GM12891 (cell line): Measurements from ENCODE around the gene PRDX3.

ENCODE experiments used
- PAX5 ChIP-seq: IDR thresholded peaks from 2 replicates; pipeline ENCODE4 v1.6.1; 2011; ENCODE audit warnings: low read length, moderate library complexity, mild to moderate bottlenecking; ENCODE audit not compliant: insufficient read depth, severe bottlenecking
- POLR2A ChIP-seq: IDR thresholded peaks from 2 replicates; pipeline ENCODE4 v1.6.1; 2011; ENCODE audit warnings: low read depth, low read length, control low read depth
- POLR2AphosphoS5 ChIP-seq: IDR thresholded peaks from 2 replicates; pipeline ENCODE4 v1.6.1; 2011; ENCODE audit warnings: low read depth, low read length, control low read depth
- SPI1 ChIP-seq: IDR thresholded peaks from 2 replicates; pipeline ENCODE4 v1.6.1; 2011; ENCODE audit warnings: low read depth, low read length, control low read depth
- TAF1 ChIP-seq: IDR thresholded peaks from 2 replicates; pipeline ENCODE4 v1.6.1; 2011; ENCODE audit warnings: low read depth, low read length, control low read depth

GRCh38 chr10:119206603-119207365, 28.2 kb upstream of the PRDX3 start:
- TF ChIP-seq POLR2A, result no peak; the same call in 1 of the 2 replicates
- no peak for TF ChIP-seq POLR2AphosphoS5
- TF ChIP-seq TAF1, result no peak
- TF ChIP-seq SPI1, result no peak
- TF ChIP-seq PAX5, result no peak
